ENCODE data around the gene ATL3. TPM values are rescaled to one million over a fixed set of nuclear protein-coding genes. Genes with fewer than 3 reads are reported as not detected.

ATL3 gene
- total and polyA plus RNA-seq, 2 donors (not counting 3 experiments of a cell fraction or from before 2014, with no cell fraction given) = 21.7 to 70.2 TPM

DNA sequence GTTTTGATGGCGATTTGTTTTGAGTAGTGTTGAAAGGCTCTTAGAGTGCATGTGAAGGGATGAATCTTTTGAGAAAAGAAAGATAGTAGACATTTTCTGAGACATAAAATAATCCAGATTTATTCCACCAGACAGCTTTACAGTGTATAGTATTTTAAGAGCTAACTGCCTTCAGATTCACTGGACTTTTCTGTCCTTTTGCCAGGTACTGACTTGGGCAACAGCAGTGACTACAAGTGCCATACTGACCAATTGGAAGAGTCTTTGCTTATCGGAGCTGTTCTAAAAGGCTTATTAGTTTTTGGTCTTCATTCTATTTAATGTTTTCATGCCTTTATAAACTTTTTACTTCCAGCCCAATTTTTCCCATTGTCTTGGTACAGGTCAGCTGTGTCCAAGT lies 42.6 kb upstream of the ATL3 start:
- H3K27ac ChIP-seq (ENCODE audit: insufficient read depth, low read depth, low read length) = no peak overlapping the region
- no peaks in the 10 kb centered on the region for H3K9me1 ChIP-seq (replicated peaks; ENCODE audit: control insufficient read depth, extremely low read depth, insufficient read depth, low read length)
- BruUV-seq (replicated peaks) = no TSS peak
- no peaks in the 10 kb centered on the region for H3K9me3 ChIP-seq (replicated peaks; ENCODE audit: control insufficient read depth, insufficient read depth, low read length)
- TF ChIP-seq, protein P1, sequence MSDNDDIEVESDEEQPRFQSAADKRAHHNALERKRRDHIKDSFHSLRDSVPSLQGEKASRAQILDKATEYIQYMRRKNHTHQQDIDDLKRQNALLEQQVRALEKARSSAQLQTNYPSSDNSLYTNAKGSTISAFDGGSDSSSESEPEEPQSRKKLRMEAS (IDR thresholded peaks at IDR 0.05; ENCODE audit: insufficient read depth, insufficient read length) = no peak
- TF ChIP-seq MYC (IDR thresholded peaks at IDR 0.05; ENCODE audit: low read depth, low read length) = no peak
- no peak for TF ChIP-seq GATA2 (IDR thresholded peaks at IDR 0.05; ENCODE audit: insufficient read depth, insufficient read length, low read depth, low read length)
- TF ChIP-seq JUN (IDR thresholded peaks at IDR 0.05; ENCODE audit: borderline replicate concordance, insufficient read depth, insufficient read length, low read depth) = no peak
- TF ChIP-seq EZH2 (IDR thresholded peaks at IDR 0.05; ENCODE audit: borderline replicate concordance, low read depth, low read length, severe bottlenecking) = no peak
- no peak for TF ChIP-seq FOS (IDR thresholded peaks at IDR 0.05; ENCODE audit: borderline replicate concordance, insufficient read depth, low read length)
- no peak overlapping the region for H3K4me2 ChIP-seq (ENCODE audit: insufficient read depth, low read length)
- H4K20me1 ChIP-seq (replicated peaks; ENCODE audit: control insufficient read depth, extremely low read depth, insufficient read depth, low read length) = no peaks in the 10 kb centered on the region
- no peaks in the 10 kb centered on the region for H3K27me3 ChIP-seq (ENCODE audit: control insufficient read depth in 2 of 2, insufficient read depth in 2 of 2, low read length in 2 of 2)
- H3K9ac ChIP-seq (replicated peaks; ENCODE audit: extremely low read depth, insufficient read depth, low read length) = no peak overlapping the region
- peaks cover 21% of the 10 kb centered on the region for H3K4me1 ChIP-seq (ENCODE audit: control insufficient read depth, extremely low read depth, insufficient read depth, low read length)
- ChIA-PET CTCF (interaction anchor here (1.1 kb wide), 1 partner anchor 44 kb away, joined by 3 read pairs; no protein-coding TSS in a partner anchor), POLR2A (no interaction called here)
- H3K4me3 ChIP-seq (replicated peaks in 1 of 3; ENCODE audit: insufficient read depth in 1 of 3, low read depth in 1 of 3, low read length in 3 of 3) = no peak overlapping the region
- DNase-seq (ENCODE audit: low read depth, low spot score) (no peak), FAIRE-seq (no peak)
- H3K36me3 ChIP-seq (ENCODE audit: control insufficient read depth in 2 of 2, extremely low read depth in 1 of 2, insufficient read depth in 2 of 2, low read length in 2 of 2) = no peaks in the 10 kb centered on the region
- intact Hi-C loops (cut with micrococcal nuclease) = no loop called here
- dilution Hi-C loops (cut with MboI; ENCODE audit: extremely low pct_ligation_motif_present, low sequenced_read_pairs) = no loop called here
- H3K79me2 ChIP-seq (ENCODE audit: control insufficient read depth, insufficient read depth, low read length) = peaks cover 42% of the 10 kb centered on the region
- no peak overlapping the region for H2AFZ ChIP-seq (ENCODE audit: low read depth, low read length)

DNA sequence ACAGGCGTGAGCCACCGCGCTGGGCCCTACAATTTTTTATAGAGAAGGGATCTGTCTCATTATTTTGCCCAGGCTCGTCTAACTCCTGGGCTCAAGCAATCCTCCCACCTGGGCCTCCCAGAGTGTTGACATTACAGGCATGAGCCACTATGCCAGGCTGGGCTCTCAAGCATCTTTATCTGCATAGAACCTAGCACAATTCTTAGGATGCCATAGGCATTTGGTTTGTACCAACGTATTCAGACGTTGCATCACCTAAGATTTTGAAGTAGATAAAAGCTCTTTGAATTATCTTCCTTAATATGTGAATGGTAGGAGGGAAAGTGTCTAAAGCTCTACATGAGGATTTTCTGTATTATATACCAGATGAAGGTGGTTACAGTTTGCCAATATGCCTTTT lies 40.7 kb upstream of the ATL3 start:
- CTCF ChIA-PET = interaction anchor here (1.7 to 2.2 kb wide), 3 partner anchors 10 to 71 kb away, joined by 4 to 9 read pairs (median 9); no protein-coding TSS in a partner anchor
- no peak for DNase-seq (ENCODE audit: low read depth, low spot score)
- no peaks in the 10 kb centered on the region for H4K20me1 ChIP-seq (replicated peaks; ENCODE audit: control insufficient read depth, extremely low read depth, insufficient read depth, low read length)

More for the DNA sequence above, 40.7 kb upstream of the ATL3 start:
- Histone ChIP-seq H3K9me1 (replicated peaks; ENCODE audit: control insufficient read depth, extremely low read depth, insufficient read depth, low read length) (no peaks in the 10 kb centered on the region), H3K36me3 (ENCODE audit: control insufficient read depth in 2 of 2, extremely low read depth in 1 of 2, insufficient read depth in 2 of 2, low read length in 2 of 2) (no peaks in the 10 kb centered on the region), H3K4me2 (ENCODE audit: insufficient read depth, low read length) (no peak overlapping the region), H3K27ac (ENCODE audit: insufficient read depth, low read depth, low read length) (no peak overlapping the region), H3K9ac (replicated peaks; ENCODE audit: extremely low read depth, insufficient read depth, low read length) (no peak overlapping the region), H3K79me2 (ENCODE audit: control insufficient read depth, insufficient read depth, low read length) (peaks cover 43% of the 10 kb centered on the region), H3K27me3 (ENCODE audit: control insufficient read depth in 2 of 2, insufficient read depth in 2 of 2, low read length in 2 of 2) (no peaks in the 10 kb centered on the region), H3K4me1 (ENCODE audit: control insufficient read depth, extremely low read depth, insufficient read depth, low read length) (peaks cover 24% of the 10 kb centered on the region), H3K4me3 (replicated peaks in 1 of 3; ENCODE audit: insufficient read depth in 1 of 3, low read depth in 1 of 3, low read length in 3 of 3) (no peak overlapping the region), H3K9me3 (replicated peaks; ENCODE audit: control insufficient read depth, insufficient read depth, low read length) (no peaks in the 10 kb centered on the region), H2AFZ (ENCODE audit: low read depth, low read length) (no peak overlapping the region)
- intact Hi-C loops (cut with micrococcal nuclease) = no loop called here
- no peak for FAIRE-seq
- POLR2A ChIA-PET = no interaction called here
- TF ChIP-seq, protein P2, sequence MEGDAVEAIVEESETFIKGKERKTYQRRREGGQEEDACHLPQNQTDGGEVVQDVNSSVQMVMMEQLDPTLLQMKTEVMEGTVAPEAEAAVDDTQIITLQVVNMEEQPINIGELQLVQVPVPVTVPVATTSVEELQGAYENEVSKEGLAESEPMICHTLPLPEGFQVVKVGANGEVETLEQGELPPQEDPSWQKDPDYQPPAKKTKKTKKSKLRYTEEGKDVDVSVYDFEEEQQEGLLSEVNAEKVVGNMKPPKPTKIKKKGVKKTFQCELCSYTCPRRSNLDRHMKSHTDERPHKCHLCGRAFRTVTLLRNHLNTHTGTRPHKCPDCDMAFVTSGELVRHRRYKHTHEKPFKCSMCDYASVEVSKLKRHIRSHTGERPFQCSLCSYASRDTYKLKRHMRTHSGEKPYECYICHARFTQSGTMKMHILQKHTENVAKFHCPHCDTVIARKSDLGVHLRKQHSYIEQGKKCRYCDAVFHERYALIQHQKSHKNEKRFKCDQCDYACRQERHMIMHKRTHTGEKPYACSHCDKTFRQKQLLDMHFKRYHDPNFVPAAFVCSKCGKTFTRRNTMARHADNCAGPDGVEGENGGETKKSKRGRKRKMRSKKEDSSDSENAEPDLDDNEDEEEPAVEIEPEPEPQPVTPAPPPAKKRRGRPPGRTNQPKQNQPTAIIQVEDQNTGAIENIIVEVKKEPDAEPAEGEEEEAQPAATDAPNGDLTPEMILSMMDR (IDR thresholded peaks at IDR 0.05; ENCODE audit: extremely low read depth in 1 of 2, insufficient read depth in 1 of 2, low read depth in 1 of 2, low read length in 2 of 2) = no peak
- TF ChIP-seq POLR2A (IDR thresholded peaks at IDR 0.05; ENCODE audit: low read depth, low read length) (no peak), POLR2AphosphoS5 (IDR thresholded peaks at IDR 0.05; ENCODE audit: insufficient read depth, low read depth, low read length) (no peak), JUN (IDR thresholded peaks at IDR 0.05; ENCODE audit: borderline replicate concordance, insufficient read depth, insufficient read length, low read depth) (no peak)
- TF ChIP-seq, protein P1 (IDR thresholded peaks at IDR 0.05; ENCODE audit: insufficient read depth, insufficient read length) = no peak
- dilution Hi-C loops (cut with MboI; ENCODE audit: extremely low pct_ligation_motif_present, low sequenced_read_pairs) = no loop called here
- no TSS peak for BruUV-seq (replicated peaks)

All from endothelial cell of umbilical vein (primary cell).